T-cell (primary cell): ENCODE results near the gene IFNAR1. TPM values are rescaled to one million over a fixed set of nuclear protein-coding genes. Genes with fewer than 3 reads are reported as not detected.

ENCODE experiments used
- ATAC-seq, 4 experiments: fragments of 200-7000 bp in 3 of 4; fragments of 150-1000 bp in 1 of 4; cut with Tn5 transposase; replicated peaks in 1 of 4; 1 replicate in 3 of 4; 2 replicates in 1 of 4; pipeline ENCODE4 v1.10.0; 2021; ENCODE audit warnings: moderate library complexity in 3 of 4, mild to moderate bottlenecking in 2 of 4, moderate number of reproducible peaks in 1 of 4
- CTCF ChIA-PET, 2 donors: fragments of 300-600 bp; sonication (Branson Sonifier 250); formaldehyde crosslinking; loops; one replicate each; lab custom pipeline; 2022; ENCODE audit warnings: antibody characterized with exemption in 2 of 2; lab: Charles Lee
- POLR2A ChIA-PET, 2 donors: fragments of 300-600 bp; sonication (Branson Sonifier 250); formaldehyde crosslinking; loops; one replicate each; lab custom pipeline; 2022; ENCODE audit warnings: antibody characterized with exemption in 2 of 2; lab: Charles Lee
- DNase-seq, 35 experiments: peaks; one replicate each; pipeline versions ENCODE4 v3.0.0 to v3.0.0-alpha.2; 2013 to 2023
- H3K27ac ChIP-seq: one replicate; pipeline ENCODE4 v1.5.1; 2013; ENCODE audit warnings: low read length
- H3K27me3 ChIP-seq, 2 experiments: replicated peaks in 1 of 2; 1 replicate in 1 of 2; 2 replicates in 1 of 2; pipeline versions ENCODE4 v1.6.1 to v1.7.0; 2013; ENCODE audit warnings: low read length in 1 of 2, mixed read lengths in 1 of 2; ENCODE audit not compliant: control insufficient read depth in 2 of 2, insufficient read depth in 2 of 2; ENCODE audit errors: extremely low read depth in 1 of 2
- H3K36me3 ChIP-seq, 2 donors: 1 replicate in 1 of 2; 2 replicates in 1 of 2; pipeline versions ENCODE4 v1.6.1 to v1.7.0; 2013; ENCODE audit warnings: low read length in 1 of 2; ENCODE audit not compliant: control insufficient read depth in 2 of 2, insufficient read depth in 1 of 2; ENCODE audit errors: extremely low read depth in 1 of 2
- H3K4me1 ChIP-seq, 2 experiments: 1 replicate in 1 of 2; 2 replicates in 1 of 2; pipeline versions ENCODE4 v1.6.1 to v1.7.0; 2013; ENCODE audit warnings: low read length in 2 of 2, mixed read lengths in 1 of 2; ENCODE audit not compliant: insufficient read depth in 2 of 2, control insufficient read depth in 1 of 2; ENCODE audit errors: extremely low read depth in 1 of 2
- H3K4me3 ChIP-seq, 2 donors: 1 replicate in 1 of 2; 2 replicates in 1 of 2; pipeline versions ENCODE4 v1.5.1 to v1.7.0; 2013; ENCODE audit warnings: mild to moderate bottlenecking in 2 of 2, low read length in 1 of 2, moderate library complexity in 1 of 2; ENCODE audit not compliant: control insufficient read depth in 1 of 2; ENCODE audit errors: extremely low read depth in 1 of 2
- H3K9me3 ChIP-seq: 2 replicates; pipeline ENCODE4 v1.7.0; 2013
- H3K27ac Mint-ChIP-seq, 2 donors: one replicate each; pipeline ENCODE4 v1.8.0; 2020 to 2021; ENCODE audit warnings: mild to moderate bottlenecking in 2 of 2, mixed read lengths in 2 of 2
- H3K27me3 Mint-ChIP-seq, 2 donors: one replicate each; pipeline ENCODE4 v1.8.0; 2021 to 2022; ENCODE audit warnings: mixed read lengths in 2 of 2
- H3K36me3 Mint-ChIP-seq: one replicate; pipeline ENCODE4 v1.8.0; 2021; ENCODE audit warnings: mixed read lengths
- H3K4me1 Mint-ChIP-seq, 3 donors: one replicate each; pipeline ENCODE4 v1.8.0; 2020 to 2022; ENCODE audit warnings: mixed read lengths in 3 of 3, mild to moderate bottlenecking in 1 of 3
- H3K4me3 Mint-ChIP-seq, 3 donors: one replicate each; pipeline ENCODE4 v1.8.0; 2020 to 2022; ENCODE audit warnings: mild to moderate bottlenecking in 3 of 3, mixed read lengths in 3 of 3, moderate library complexity in 3 of 3
- H3K9me3 Mint-ChIP-seq, 3 donors: one replicate each; pipeline ENCODE4 v1.8.0; 2020 to 2022; ENCODE audit warnings: mixed read lengths in 3 of 3
- WGBS: methylation state at CpG from one replicate; pipeline ENCODE4 v1.1.5; 2013; ENCODE audit warnings: missing lambda C conversion rate; ENCODE audit not compliant: insufficient coverage; 5-methylcytosine and 5-hydroxymethylcytosine counted together
- total RNA-seq, 35 experiments: library from RNA in 6 of 35; stranded (reverse) in 6 of 35; fragments of 120-200 nt in 1 of 35; gene quantifications; one replicate each; pipeline versions ENCODE4 v1.2.1 to v1.2.4 and lab custom pipeline; 2013 to 2026

The IFNAR1 gene
- total RNA-seq (10 to 100 TPM; 22.1 to 51.1 (median 45.6) TPM), total RNA-seq (lab: John Stamatoyannopoulos, UW) (42.6 to 134 (median 68.7) reads per million in 29 experiments)
- 29.4 TPM for total RNA-seq (2013)

- Histone ChIP-seq H3K4me1 (peaks cover 19 to 23% of the 10 kb centered on the region in 2 experiments), H3K27ac (peak within 1 kb of the TSS; percentile 92), H3K9me3 (no peaks in the 10 kb centered on the region), H3K27me3 (no peaks in the 10 kb centered on the region), H3K36me3 (no peaks in the 10 kb centered on the region), H3K4me3 (peak within 1 kb of the TSS; percentile 67 to 97)
- ChIA-PET POLR2A (interaction anchor here (0.6 to 2.1 kb wide), 11 partner anchors 11 to 487 kb away, joined by 3 to 42 read pairs (median 4); partner anchors contain the start of gene IL10RB (in 1 of the 2)), CTCF (interaction anchor here (0.6 to 2.1 kb wide), 11 partner anchors 37 to 281 kb away, joined by 3 to 61 read pairs (median 5); partner anchors contain the start of gene DONSON (in 1 of the 2))
- ATAC-seq (peak; percentile 88 to 94 (median 91)), DNase-seq (peak; percentile 94 to 100 (median 98))
- Mint-ChIP-seq H3K27me3 (no peaks in the 10 kb centered on the region), H3K36me3 (peaks cover 6% of the 10 kb centered on the region), H3K4me3 (no peak within 1 kb of the TSS), H3K9me3 (no peaks in the 10 kb centered on the region), H3K4me1 (peaks cover 29 to 32% (median 30%) of the 10 kb centered on the region in 3 donors), H3K27ac (no peak within 1 kb of the TSS)
- under 1% methylated on average over 86 of the region's 86 CpGs for WGBS
Observed at GRCh38 chr21:33324291-33325221, at the start of gene IFNAR1. Gene IFNAR1 (plus strand): TSS chr21:33324970. CDS start chr21:33325056, 86 bp downstream.

DNA sequence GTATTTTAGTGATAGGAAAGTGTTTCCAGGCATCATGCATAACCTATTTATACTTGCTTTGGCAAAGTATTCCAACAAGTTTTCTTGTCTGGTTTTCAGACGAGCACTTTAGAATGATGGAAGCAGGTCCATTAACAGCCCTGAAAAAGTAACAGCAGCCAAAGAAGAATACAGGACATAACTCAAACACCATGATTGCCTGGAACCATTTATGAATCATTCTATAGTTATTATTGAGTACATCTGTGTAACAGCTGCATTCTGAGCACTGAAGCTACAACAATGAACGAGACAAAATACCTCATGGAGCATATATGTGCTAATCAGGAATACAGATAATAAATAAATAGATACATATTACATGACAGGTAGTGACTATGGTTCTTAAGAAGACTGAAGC, 46.0 kb upstream of the IFNAR1 start:
- no peak overlapping the region for H3K4me3 ChIP-seq
- ATAC-seq (no peak), DNase-seq (no peak)
- Mint-ChIP-seq H3K36me3 (peaks cover 59% of the 10 kb centered on the region), H3K4me1 (peaks cover 9 to 14% (median 12%) of the 10 kb centered on the region in 3 donors), H3K4me3 (no peak overlapping the region), H3K27ac (no peak overlapping the region), H3K27me3 (no peaks in the 10 kb centered on the region), H3K9me3 (no peaks in the 10 kb centered on the region)
- CTCF ChIA-PET = interaction anchor here in 1 of 2 donors (0.6 to 1.0 kb wide), 2 partner anchors 74 to 315 kb away, joined by 6 read pairs; no protein-coding TSS in a partner anchor
- peaks cover 24 to 67% of the 10 kb centered on the region in 2 donors for H3K36me3 ChIP-seq
- H3K9me3 ChIP-seq = peaks cover 3% of the 10 kb centered on the region
- no peak overlapping the region for H3K27ac ChIP-seq
- no CpG with 5 or more reads among the region's 2 CpGs for WGBS
- peaks cover 0 to 4% of the 10 kb centered on the region in 2 experiments for H3K4me1 ChIP-seq
- H3K27me3 ChIP-seq = no peaks in the 10 kb centered on the region
- POLR2A ChIA-PET = no interaction called here

- no peak overlapping the region for H3K4me3 Mint-ChIP-seq
- CTCF ChIA-PET = interaction anchor here (0.6 to 1.0 kb wide), 3 partner anchors 74 to 315 kb away, joined by 3 to 6 read pairs (median 6); no protein-coding TSS in a partner anchor
Observed at GRCh38 chr21:33279330-33279820, 45.4 kb upstream of the IFNAR1 start.

DNA sequence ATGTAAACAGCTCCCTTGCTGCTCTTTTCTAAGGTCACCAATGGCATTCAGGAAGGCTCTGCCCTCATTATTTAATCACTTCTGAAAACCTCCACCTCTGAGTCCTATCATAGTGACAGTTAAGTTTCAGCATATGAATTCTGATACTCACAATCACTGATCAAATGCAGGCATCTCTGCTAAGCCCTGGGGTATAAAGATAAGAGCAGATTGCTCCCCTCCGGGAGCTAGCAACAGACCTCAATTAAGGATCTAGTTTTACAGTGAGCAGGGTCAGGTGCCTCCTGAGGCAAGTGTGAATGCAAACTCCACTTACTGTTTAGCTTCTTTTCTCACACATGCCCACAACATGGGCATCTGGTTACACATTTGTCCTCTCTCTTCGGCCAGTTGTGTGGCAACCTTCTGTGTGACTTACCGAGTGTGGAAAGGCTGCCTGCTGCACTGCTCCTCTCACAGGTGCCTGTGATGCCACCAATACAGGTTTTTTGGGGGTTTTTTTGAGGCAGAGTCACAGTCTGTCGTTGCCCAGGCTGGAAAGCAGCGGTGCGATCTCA, 43.6 kb upstream of the IFNAR1 start:
- DNase-seq = no peak
- Histone ChIP-seq H3K4me1 (peaks cover 0 to 4% of the 10 kb centered on the region in 2 experiments), H3K27me3 (no peaks in the 10 kb centered on the region), H3K9me3 (peaks cover 3% of the 10 kb centered on the region), H3K27ac (no peak overlapping the region), H3K36me3 (peaks cover 40 to 78% of the 10 kb centered on the region in 2 donors), H3K4me3 (no peak overlapping the region)
- no peak for ATAC-seq
- H3K4me1 Mint-ChIP-seq = peaks cover 6 to 12% (median 8%) of the 10 kb centered on the region in 3 donors
- ChIA-PET CTCF (interaction anchor here in 1 of 2 donors (0.6 kb wide), 1 partner anchor 30 kb away, joined by 3 read pairs; no protein-coding TSS in a partner anchor), POLR2A (no interaction called here)
- whole genome bisulfite sequencing = 100% methylated on average over 3 of the region's 6 CpGs
- no peaks in the 10 kb centered on the region for H3K27me3 Mint-ChIP-seq
- H3K36me3 Mint-ChIP-seq = peaks cover 67% of the 10 kb centered on the region
- H3K4me3 Mint-ChIP-seq = no peak overlapping the region
- H3K9me3 Mint-ChIP-seq = no peaks in the 10 kb centered on the region
- H3K27ac Mint-ChIP-seq = no peak overlapping the region

More at GRCh38 chr21:33279330-33279820, 45.4 kb upstream of the IFNAR1 start:
- Mint-ChIP-seq H3K9me3 (no peaks in the 10 kb centered on the region), H3K27ac (peak overlapping the region in 1 of 2 donors; percentile 8), H3K27me3 (no peaks in the 10 kb centered on the region), H3K36me3 (peaks cover 62% of the 10 kb centered on the region), H3K4me1 (peaks cover 6 to 12% (median 12%) of the 10 kb centered on the region in 3 donors)
- H3K4me1 ChIP-seq = peaks cover 0 to 4% of the 10 kb centered on the region in 2 experiments
- H3K4me3 ChIP-seq = no peak overlapping the region
- H3K27me3 ChIP-seq = no peaks in the 10 kb centered on the region
- peaks cover 3% of the 10 kb centered on the region for H3K9me3 ChIP-seq
- DNase-seq (no peak), ATAC-seq (no peak)
- POLR2A ChIA-PET = no interaction called here
- H3K36me3 ChIP-seq = peaks cover 30 to 71% of the 10 kb centered on the region in 2 donors
- WGBS = 100% methylated on average over 1 of the region's 3 CpGs
- no peak overlapping the region for H3K27ac ChIP-seq

GRCh38 chr21:33283203-33283602, 41.6 kb upstream of the IFNAR1 start:
- peak in 1 of 4 experiments; percentile 20 for ATAC-seq
- Mint-ChIP-seq H3K4me1 (peaks cover 6 to 12% (median 8%) of the 10 kb centered on the region in 3 donors), H3K27me3 (no peaks in the 10 kb centered on the region), H3K36me3 (peaks cover 67% of the 10 kb centered on the region), H3K4me3 (no peak overlapping the region), H3K27ac (no peak overlapping the region), H3K9me3 (no peaks in the 10 kb centered on the region)
- Histone ChIP-seq H3K36me3 (peaks cover 46 to 83% of the 10 kb centered on the region in 2 donors), H3K27ac (no peak overlapping the region), H3K4me1 (peaks cover 0 to 4% of the 10 kb centered on the region in 2 experiments), H3K27me3 (no peaks in the 10 kb centered on the region), H3K4me3 (no peak overlapping the region), H3K9me3 (peaks cover 3% of the 10 kb centered on the region)
- WGBS = 90% methylated on average over 3 of the region's 5 CpGs
- ChIA-PET POLR2A (interaction anchor here in 1 of 2 donors (0.7 kb wide), 1 partner anchor 36 kb away, joined by 3 read pairs; no protein-coding TSS in a partner anchor), CTCF (interaction anchor here (0.7 to 0.8 kb wide), 2 partner anchors 86 to 489 kb away, joined by 3 read pairs; no protein-coding TSS in a partner anchor)
- no peak for DNase-seq
